HEK293T (cell line): ENCODE measurements around the gene ZNF444.
"Not testable (repeated sequence)": the region's sequence is repeated elsewhere in the genome, so short reads cannot be mapped to it uniquely, and the experiment has no call there.

ENCODE experiments used
- CTCF ChIA-PET: fragments of 350-600 bp; formaldehyde crosslinking; extraction: SDS; loops from one replicate; lab custom pipeline; 2021; ENCODE audit warnings: antibody characterized with exemption, inconsistent platforms; lab: Yijun Ruan, JAX
- POLR2A ChIA-PET: fragments of 350-600 bp; formaldehyde crosslinking; extraction: SDS; loops from one replicate; lab custom pipeline; 2020; ENCODE audit warnings: antibody characterized with exemption, inconsistent platforms; lab: Yijun Ruan, JAX
- DNase-seq: peaks from one replicate; pipeline ENCODE4 v3.0.0; 2012; ENCODE audit warnings: mixed read lengths; ENCODE audit errors: extremely low spot score
- ARNT ChIP-seq: fragments of 450-650 bp; IDR thresholded peaks from 2 replicates; pipeline ENCODE4 v1.6.1; 2017; ENCODE audit warnings: mild to moderate bottlenecking
- BHLHE40 ChIP-seq: fragments of 450-650 bp; IDR thresholded peaks from 2 replicates; pipeline ENCODE4 v1.6.1; 2016; ENCODE audit warnings: mild to moderate bottlenecking, moderate library complexity, borderline replicate concordance
- CTBP1 ChIP-seq: fragments of 450-650 bp; IDR thresholded peaks from 2 replicates; pipeline ENCODE4 v1.6.1; 2016; ENCODE audit warnings: borderline replicate concordance
- ELF4 ChIP-seq: fragments of 450-650 bp; IDR thresholded peaks from 2 replicates; pipeline ENCODE4 v1.6.1; 2017; ENCODE audit warnings: antibody characterized with exemption
- FOXA1 ChIP-seq: fragments of 450-650 bp; IDR thresholded peaks from 2 replicates; pipeline ENCODE4 v1.6.1; 2016; ENCODE audit warnings: mild to moderate bottlenecking
- FOXK2 ChIP-seq: fragments of 450-650 bp; IDR thresholded peaks from 2 replicates; pipeline ENCODE4 v1.6.1; 2016; ENCODE audit warnings: mild to moderate bottlenecking
- FOXM1 ChIP-seq: fragments of 450-650 bp; IDR thresholded peaks from 2 replicates; pipeline ENCODE4 v1.6.1; 2017; ENCODE audit warnings: mild to moderate bottlenecking, borderline replicate concordance
- HDGF ChIP-seq: fragments of 450-650 bp; IDR thresholded peaks from 2 replicates; pipeline ENCODE4 v1.6.1; 2017; ENCODE audit warnings: antibody characterized with exemption, borderline replicate concordance
- L3MBTL2 ChIP-seq: fragments of 450-650 bp; conservative IDR thresholded peaks from 2 replicates; pipeline ENCODE4 v1.6.1; 2016; ENCODE audit warnings: mild to moderate bottlenecking
- LEF1 ChIP-seq: fragments of 450-650 bp; IDR thresholded peaks from 2 replicates; pipeline ENCODE4 v1.6.1; 2017; ENCODE audit warnings: mild to moderate bottlenecking, borderline replicate concordance
- NFRKB ChIP-seq: fragments of 450-650 bp; IDR thresholded peaks from 2 replicates; pipeline ENCODE4 v1.6.1; 2016; ENCODE audit warnings: mild to moderate bottlenecking, moderate library complexity
- SP1 ChIP-seq: fragments of 450-650 bp; IDR thresholded peaks from 2 replicates; pipeline ENCODE4 v1.6.1; 2017
- SUZ12 ChIP-seq: fragments of 450-650 bp; IDR thresholded peaks from 2 replicates; pipeline ENCODE4 v1.6.1; 2016; ENCODE audit warnings: mild to moderate bottlenecking
- TARDBP ChIP-seq: fragments of 450-650 bp; IDR thresholded peaks from 2 replicates; pipeline ENCODE4 v1.6.1; 2016
- ZNF384 ChIP-seq: fragments of 450-650 bp; IDR thresholded peaks from 2 replicates; pipeline ENCODE4 v1.6.1; 2016
- TF ChIP-seq, protein P1 (sequence below): fragments of 450-650 bp; IDR thresholded peaks from 2 replicates; pipeline ENCODE4 v1.6.1; 2016

ZNF444 gene

DNA sequence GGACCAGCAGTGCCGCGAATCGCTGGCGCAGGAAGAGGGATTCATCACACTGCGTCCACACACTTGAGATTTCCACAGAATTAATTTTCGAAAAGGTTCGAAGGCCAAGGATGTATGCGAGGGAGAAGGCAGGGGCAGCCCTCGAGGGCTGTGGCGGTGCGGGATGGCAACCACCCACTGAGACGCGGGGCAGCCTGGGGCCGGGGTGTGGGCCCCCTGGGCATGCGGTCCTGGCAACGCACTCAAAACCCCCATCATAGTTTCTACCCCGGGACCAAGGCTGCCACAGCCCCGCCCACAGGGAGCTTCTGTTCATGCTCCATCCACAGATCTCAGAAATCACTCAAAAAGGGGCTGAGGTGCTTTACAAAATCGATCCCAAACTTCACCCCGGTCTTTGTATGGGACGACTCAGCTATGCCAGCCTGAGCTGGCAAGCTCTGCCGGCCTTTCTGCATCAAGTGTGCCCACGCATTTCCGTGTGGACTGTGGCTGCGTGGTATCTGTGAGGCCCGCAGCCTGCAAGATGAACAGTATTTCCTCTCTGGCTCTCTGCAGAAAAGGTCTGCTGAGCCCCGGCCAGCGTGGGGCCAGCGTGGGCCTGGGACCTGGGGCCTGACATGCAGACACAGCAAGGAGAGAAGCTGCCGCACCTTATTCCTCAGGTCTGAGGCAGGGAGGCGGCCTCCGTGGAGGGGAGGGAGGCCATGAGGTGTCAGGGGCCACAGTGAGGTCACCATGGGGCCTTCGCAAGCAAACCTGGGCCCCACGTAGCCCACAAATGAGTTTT is 39.1 kb upstream of the ZNF444 start:
- POLR2A ChIA-PET = no interaction called here
- no peak for TF ChIP-seq LEF1
- no peak for TF ChIP-seq ARNT
- no peak for DNase-seq
- CTCF ChIA-PET = interaction anchor here (1.0 kb wide), 1 partner anchor 11 kb away, joined by 3 read pairs; no protein-coding TSS in a partner anchor

DNA sequence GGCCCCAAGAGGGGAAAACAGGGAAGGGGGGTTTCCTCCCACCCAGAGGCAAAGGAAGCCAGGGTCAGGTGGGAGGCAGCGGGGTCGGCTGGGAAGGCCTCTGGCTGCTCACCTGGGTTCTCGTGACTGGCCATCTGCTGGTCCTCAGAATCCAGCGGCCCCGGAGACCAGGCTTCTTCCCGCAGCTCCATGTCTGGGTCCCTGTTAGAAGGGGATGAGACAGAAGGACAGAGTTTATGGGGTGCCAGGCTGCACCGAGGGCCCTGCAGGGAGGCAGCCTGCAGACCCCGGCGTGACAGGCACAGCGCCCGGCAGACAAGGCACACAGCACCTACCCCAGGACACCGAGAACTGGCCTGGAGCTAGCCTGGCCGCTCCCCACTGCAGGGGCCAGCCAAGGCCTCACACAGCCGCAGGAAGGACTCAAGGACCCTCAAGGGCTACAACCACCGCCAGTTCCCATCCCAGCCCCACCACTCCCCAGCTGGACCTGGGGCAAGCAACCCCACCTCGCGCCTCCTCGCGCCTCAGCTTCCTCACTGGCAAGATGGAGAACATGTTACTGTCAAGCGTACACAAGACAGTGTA is 38.0 kb upstream of the ZNF444 start:
- POLR2A ChIA-PET = no interaction called here
- CTCF ChIA-PET = no interaction called here
- DNase-seq = no peak
- TF ChIP-seq SP1 (no peak), ARNT (no peak), FOXM1 (no peak), TARDBP (no peak), HDGF (no peak), FOXK2 (no peak), ZNF384 (no peak), NFRKB (no peak), L3MBTL2 (no peak), ELF4 (no peak), FOXA1 (no peak), BHLHE40 (no peak), LEF1 (no peak), CTBP1 (no peak), SUZ12 (no peak)
- TF ChIP-seq, protein P1, sequence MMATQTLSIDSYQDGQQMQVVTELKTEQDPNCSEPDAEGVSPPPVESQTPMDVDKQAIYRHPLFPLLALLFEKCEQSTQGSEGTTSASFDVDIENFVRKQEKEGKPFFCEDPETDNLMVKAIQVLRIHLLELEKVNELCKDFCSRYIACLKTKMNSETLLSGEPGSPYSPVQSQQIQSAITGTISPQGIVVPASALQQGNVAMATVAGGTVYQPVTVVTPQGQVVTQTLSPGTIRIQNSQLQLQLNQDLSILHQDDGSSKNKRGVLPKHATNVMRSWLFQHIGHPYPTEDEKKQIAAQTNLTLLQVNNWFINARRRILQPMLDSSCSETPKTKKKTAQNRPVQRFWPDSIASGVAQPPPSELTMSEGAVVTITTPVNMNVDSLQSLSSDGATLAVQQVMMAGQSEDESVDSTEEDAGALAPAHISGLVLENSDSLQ = no peak

DNA sequence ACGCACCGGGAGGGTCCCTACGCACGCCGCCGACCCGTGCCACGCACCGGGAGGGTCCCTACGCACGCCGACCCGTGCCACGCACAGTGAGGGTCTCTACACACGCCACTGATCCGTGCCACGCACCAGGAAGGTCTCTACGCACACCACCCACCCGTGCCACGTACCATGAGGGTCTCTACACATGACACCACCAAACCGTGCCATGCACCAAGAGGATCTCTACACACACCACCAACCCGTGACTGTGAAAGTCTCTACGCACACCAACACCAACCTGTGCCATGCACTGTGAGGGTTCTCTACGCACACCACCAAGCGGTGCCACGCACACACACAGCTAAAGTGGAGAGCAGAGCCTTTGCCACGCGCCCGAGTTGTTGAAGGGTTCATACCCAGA is 36.7 kb upstream of the ZNF444 start:
- CTCF ChIA-PET = interaction anchor here (0.7 kb wide), 1 partner anchor 14 kb away, joined by 4 read pairs; no protein-coding TSS in a partner anchor

DNA sequence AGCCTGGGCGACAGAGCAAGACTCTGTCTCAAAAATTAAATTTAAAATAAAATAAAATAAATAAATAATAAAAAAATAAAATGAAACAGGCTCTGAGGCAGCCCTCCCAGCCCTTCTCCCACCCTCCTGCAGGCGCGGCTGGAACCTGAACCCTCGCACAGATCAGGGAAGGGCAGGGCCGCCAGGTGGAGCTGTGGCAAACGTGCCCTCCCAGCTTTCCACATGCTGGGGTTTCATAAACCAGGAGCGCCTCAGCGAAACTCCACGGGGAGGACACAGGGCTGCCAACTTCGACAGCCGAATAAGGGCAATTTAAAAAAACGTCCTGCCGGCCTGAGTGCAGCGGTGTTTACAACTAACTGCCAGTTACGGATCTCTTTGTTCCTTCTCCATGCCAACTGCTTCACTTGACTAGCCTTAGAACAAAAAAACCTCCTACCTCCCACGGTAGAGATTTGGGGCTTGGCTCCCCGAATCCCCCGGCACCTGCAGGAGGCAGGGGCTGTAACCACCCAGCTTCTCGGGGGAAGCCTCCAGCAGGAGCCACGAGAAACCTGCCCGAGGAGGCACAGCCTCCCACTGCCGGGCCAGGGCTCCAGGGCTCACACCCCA is 35.9 kb upstream of the ZNF444 start:
- ChIA-PET CTCF (interaction anchor here (0.7 kb wide), 1 partner anchor 13 kb away, joined by 4 read pairs; no protein-coding TSS in a partner anchor), POLR2A (interaction anchor here (1.0 kb wide), 1 partner anchor 16 kb away, joined by 5 read pairs; the partner anchor contains the start of gene ZNF787)
- TF ChIP-seq ZNF384 (no peak), LEF1 (no peak), L3MBTL2 (peak; percentile 42; the same call in 1 of the 2 replicates)
- peak; percentile 81 for DNase-seq

More for the DNA sequence above, 36.7 kb upstream of the ZNF444 start:
- TF ChIP-seq FOXM1 (no peak), LEF1 (no peak), ELF4 (no peak), NFRKB (no peak), L3MBTL2 (no peak)
- DNase-seq = no peak
- POLR2A ChIA-PET = interaction anchor here (1.0 kb wide), 1 partner anchor 16 kb away, joined by 5 read pairs; the partner anchor contains the start of gene ZNF787

DNA sequence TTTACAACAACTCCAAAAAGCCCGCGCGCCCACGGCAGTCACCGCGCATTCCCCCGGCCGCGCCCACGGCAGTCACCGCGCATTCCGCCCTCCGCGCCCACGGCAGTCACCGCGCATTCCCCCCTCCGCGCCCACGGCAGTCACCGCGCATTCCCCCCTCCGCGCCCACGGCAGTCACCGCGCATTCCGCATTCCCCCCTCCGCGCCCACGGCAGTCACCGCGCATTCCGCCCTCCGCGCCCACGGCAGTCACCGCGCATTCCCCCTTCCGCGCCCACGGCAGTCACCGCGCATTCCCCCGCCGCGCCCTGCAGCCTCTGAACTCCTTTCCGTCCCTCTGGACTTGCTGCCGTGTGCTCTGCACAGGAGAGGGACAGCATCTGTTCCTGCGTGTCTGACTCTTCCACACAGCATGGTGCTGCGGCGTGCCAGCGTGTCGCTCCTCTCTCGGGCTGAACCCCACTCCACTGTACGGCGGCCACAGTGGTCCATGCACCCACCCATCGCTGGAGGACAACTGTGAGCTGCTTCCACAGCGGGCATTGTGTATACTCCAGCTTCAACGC is 35.2 kb upstream of the ZNF444 start:
- CTCF ChIA-PET, DNase-seq, POLR2A ChIA-PET: not testable (repeated sequence)

DNA sequence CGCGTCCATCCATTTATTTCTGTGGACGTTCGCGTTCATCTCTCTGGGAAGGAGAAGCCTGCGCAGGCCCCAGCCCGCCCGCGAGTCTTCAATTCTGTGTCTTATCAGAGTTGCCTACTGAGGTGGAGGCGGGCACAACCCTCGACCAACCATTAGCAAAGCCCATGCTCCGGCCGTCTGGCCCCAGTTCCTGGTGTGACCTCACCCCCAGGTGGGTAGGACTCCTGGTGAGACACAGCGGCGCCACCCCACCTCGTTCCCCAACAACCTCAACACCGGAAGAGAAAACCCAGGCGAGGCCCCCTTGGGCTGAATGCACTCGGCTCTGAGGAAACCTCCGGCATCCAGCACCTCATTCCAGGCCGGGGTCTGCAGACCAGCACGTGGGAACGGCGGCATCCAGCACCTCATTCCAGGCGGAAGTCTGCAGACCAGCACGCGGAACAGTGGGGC is 34.7 kb upstream of the ZNF444 start:
- DNase-seq = no peak
- TF ChIP-seq FOXM1 (no peak), ZNF384 (no peak), CTBP1 (no peak), ELF4 (no peak), SUZ12 (no peak), HDGF (no peak), L3MBTL2 (no peak), LEF1 (no peak), NFRKB (no peak), SP1 (no peak), FOXK2 (no peak), FOXA1 (no peak), TARDBP (no peak)
- TF ChIP-seq, protein P1 = no peak
- ChIA-PET POLR2A (no interaction called here), CTCF (no interaction called here)

DNA sequence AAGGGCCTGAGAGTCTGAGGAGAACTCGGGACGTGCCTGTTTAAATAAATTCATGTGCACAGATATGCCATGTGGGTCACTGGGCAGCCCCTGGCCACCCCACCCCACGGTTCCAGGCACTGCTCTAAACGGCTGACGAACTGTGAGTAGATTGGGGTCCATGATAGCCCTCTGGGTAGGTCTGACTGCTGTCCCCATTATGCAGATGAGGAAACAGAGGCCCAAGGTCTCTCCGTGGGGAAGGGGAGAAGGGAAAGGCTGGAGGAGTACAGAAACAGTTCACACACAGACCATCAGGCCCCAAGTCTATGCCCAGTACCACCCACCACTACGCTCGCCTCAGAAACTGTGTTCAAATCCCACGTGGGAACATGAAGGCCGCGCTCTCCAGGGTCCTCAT is 34.1 kb upstream of the ZNF444 start:
- TF ChIP-seq, protein P1 = no peak
- TF ChIP-seq BHLHE40 = no peak
- TF ChIP-seq L3MBTL2 = no peak
- no peak for TF ChIP-seq SP1
- TF ChIP-seq ARNT = no peak
- no peak for TF ChIP-seq HDGF
- no peak for TF ChIP-seq FOXA1
- no peak for TF ChIP-seq CTBP1
- TF ChIP-seq LEF1 = no peak
- no peak for DNase-seq
- ChIA-PET POLR2A (no interaction called here), CTCF (no interaction called here)
